HL-60 (cell line): ENCODE results near the gene SLC22A31.
"Not testable (repeated sequence)": the region's sequence is repeated elsewhere in the genome, so short reads cannot be mapped to it uniquely, and the experiment has no call there.

ENCODE experiments used
- DNase-seq, 2 experiments: peaks; one replicate each; pipeline ENCODE4 v3.0.0-alpha.2; 2010 to 2020; ENCODE audit warnings: low read depth in 1 of 2, low spot score in 1 of 2
- H3K27ac ChIP-seq: fragments of 250-450 bp; sonication (Bioruptor Pico); replicated peaks from 2 replicates; pipeline ENCODE4 v1.5.1; 2020; ENCODE audit warnings: mild to moderate bottlenecking, moderate library complexity
- H3K27me3 ChIP-seq: fragments of 250-450 bp; sonication (Bioruptor Pico); 2 replicates; pipeline ENCODE4 v1.5.1; 2021; ENCODE audit warnings: mild to moderate bottlenecking, moderate library complexity; ENCODE audit not compliant: insufficient read depth, poor library complexity, severe bottlenecking
- H3K4me3 ChIP-seq: replicated peaks from 2 replicates; pipeline ENCODE4 v1.5.1; 2011; ENCODE audit warnings: mild to moderate bottlenecking, control low read depth, low read length; ENCODE audit not compliant: insufficient read depth
- GABPA ChIP-seq: IDR thresholded peaks from 2 replicates; pipeline ENCODE4 v1.6.1; 2012; ENCODE audit warnings: low read depth
- POLR2AphosphoS5 ChIP-seq: IDR thresholded peaks from 2 replicates; pipeline ENCODE4 v1.6.1; 2012; ENCODE audit warnings: low read depth
- SPI1 ChIP-seq: IDR thresholded peaks from 2 replicates; pipeline ENCODE4 v1.6.1; 2012; ENCODE audit warnings: low read depth, mild to moderate bottlenecking, borderline replicate concordance
- TF ChIP-seq, protein P1 (sequence below): IDR thresholded peaks from one replicate; pipeline ENCODE4 v1.5.1; 2011; ENCODE audit warnings: low read length, control low read depth, inconsistent platforms; ENCODE audit not compliant: insufficient read depth
- TF ChIP-seq, protein P2 (sequence below): IDR thresholded peaks from 2 replicates; pipeline ENCODE4 v1.6.1; 2012; ENCODE audit warnings: low read depth; ENCODE audit not compliant: insufficient replicate concordance

Gene SLC22A31

DNA sequence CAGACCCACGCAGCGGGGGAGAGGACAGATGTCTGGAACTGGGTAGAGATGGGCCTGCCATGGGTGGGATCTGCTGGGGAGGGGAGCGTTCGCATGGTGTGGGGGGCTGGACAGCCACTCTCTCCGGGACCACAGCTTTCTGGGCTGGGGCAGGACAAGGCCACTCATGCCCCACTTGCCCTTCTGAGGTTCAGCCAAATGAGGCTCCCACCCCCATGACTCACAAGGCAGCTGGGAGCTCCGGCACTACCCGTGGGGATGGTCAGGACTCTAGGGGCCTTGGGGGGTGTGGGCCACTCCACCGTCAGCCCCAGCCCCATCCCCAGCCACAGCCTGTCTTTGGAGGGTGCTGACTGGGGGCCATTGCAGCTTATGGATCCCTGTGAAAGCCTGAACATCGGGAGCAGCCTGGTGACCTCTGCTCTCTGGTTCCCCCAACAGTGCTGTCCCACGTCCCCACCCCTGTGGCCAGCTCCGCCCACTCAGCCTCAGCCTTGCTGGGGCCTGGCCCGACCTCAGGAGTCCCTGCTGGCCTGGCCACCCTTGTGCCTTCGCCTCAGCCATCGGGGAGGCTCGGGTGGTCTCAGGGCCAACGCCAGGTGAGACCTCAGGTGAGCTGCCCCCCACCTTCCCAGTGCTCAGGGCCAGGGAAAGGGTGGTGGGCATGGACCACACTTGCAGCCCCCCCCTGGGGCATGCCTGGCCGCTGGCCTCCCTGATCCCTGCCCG is 33.5 kb downstream of the SLC22A31 start:
- H3K4me3 ChIP-seq, result no peak overlapping the region

DNA sequence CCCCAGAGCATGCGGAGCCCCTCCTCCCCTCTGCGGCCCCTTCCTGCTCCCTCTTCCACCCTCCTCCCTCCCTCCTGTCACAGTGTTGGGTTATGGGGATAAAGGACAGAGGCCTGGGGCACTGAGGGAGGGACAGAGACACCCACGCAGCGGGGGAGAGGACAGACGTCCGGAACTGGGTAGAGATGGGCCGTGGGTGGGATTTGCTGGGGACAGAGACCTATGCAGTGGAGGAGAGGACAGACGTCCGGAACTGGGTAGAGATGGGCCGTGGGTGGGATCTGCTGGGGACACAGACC is 34.7 kb downstream of the SLC22A31 start:
- not testable (repeated sequence) for H3K27me3 ChIP-seq, H3K27ac ChIP-seq, H3K4me3 ChIP-seq, DNase-seq

More for the DNA sequence above, 33.5 kb downstream of the SLC22A31 start:
- no peak for DNase-seq
- TF ChIP-seq GABPA (no peak), POLR2AphosphoS5 (no peak), SPI1 (no peak)
- TF ChIP-seq, protein P1, sequence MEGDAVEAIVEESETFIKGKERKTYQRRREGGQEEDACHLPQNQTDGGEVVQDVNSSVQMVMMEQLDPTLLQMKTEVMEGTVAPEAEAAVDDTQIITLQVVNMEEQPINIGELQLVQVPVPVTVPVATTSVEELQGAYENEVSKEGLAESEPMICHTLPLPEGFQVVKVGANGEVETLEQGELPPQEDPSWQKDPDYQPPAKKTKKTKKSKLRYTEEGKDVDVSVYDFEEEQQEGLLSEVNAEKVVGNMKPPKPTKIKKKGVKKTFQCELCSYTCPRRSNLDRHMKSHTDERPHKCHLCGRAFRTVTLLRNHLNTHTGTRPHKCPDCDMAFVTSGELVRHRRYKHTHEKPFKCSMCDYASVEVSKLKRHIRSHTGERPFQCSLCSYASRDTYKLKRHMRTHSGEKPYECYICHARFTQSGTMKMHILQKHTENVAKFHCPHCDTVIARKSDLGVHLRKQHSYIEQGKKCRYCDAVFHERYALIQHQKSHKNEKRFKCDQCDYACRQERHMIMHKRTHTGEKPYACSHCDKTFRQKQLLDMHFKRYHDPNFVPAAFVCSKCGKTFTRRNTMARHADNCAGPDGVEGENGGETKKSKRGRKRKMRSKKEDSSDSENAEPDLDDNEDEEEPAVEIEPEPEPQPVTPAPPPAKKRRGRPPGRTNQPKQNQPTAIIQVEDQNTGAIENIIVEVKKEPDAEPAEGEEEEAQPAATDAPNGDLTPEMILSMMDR, result no peak
- TF ChIP-seq, protein P2, sequence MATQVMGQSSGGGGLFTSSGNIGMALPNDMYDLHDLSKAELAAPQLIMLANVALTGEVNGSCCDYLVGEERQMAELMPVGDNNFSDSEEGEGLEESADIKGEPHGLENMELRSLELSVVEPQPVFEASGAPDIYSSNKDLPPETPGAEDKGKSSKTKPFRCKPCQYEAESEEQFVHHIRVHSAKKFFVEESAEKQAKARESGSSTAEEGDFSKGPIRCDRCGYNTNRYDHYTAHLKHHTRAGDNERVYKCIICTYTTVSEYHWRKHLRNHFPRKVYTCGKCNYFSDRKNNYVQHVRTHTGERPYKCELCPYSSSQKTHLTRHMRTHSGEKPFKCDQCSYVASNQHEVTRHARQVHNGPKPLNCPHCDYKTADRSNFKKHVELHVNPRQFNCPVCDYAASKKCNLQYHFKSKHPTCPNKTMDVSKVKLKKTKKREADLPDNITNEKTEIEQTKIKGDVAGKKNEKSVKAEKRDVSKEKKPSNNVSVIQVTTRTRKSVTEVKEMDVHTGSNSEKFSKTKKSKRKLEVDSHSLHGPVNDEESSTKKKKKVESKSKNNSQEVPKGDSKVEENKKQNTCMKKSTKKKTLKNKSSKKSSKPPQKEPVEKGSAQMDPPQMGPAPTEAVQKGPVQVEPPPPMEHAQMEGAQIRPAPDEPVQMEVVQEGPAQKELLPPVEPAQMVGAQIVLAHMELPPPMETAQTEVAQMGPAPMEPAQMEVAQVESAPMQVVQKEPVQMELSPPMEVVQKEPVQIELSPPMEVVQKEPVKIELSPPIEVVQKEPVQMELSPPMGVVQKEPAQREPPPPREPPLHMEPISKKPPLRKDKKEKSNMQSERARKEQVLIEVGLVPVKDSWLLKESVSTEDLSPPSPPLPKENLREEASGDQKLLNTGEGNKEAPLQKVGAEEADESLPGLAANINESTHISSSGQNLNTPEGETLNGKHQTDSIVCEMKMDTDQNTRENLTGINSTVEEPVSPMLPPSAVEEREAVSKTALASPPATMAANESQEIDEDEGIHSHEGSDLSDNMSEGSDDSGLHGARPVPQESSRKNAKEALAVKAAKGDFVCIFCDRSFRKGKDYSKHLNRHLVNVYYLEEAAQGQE, result no peak
- Histone ChIP-seq H3K27me3 (no peaks in the 10 kb centered on the region), H3K27ac (no peak overlapping the region)

DNA sequence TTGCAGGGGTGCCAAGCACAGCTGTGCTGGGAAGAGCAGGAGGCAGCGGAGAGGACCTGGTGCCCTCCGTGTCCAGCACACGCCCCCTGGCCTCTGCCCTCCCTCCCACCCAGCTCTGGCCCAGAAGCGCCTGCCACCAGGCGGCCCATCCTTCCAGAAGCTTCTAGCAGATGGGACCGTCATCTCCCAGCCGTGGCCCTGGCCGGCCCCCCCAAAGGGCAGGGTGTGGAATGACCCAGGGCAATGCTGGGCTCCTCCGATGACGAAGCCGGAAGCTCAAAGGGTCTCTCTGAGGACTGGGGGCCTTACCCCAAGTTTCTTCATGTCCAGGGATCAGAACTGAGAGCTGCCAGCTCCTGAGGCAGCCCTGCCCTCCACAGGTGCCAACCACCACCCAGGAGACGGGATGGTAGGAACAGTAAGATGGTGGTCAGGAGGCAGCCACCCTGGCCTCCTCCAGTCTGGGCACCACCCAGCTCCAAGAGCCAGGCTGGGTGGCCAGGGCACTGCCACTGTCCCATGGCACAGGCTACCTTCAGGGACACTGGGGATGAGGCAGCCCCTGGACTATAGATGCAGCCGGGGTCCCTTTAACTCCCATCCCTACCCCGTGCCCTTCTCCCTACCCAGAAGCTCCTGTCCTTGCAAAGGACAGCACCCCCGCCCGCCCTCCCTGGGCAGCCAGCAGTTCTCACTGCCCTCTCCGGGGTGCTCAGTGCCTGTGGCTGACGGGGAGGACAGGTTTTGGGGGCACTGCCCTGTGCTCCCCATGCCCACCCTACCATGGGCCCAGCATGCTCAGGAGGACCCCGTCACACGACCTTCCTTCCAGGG is 35.3 kb downstream of the SLC22A31 start:
- H3K4me3 ChIP-seq, result no peak overlapping the region
- no peak overlapping the region for H3K27ac ChIP-seq
- no peak for TF ChIP-seq GABPA
- no peak for TF ChIP-seq POLR2AphosphoS5
- TF ChIP-seq, protein P2, result no peak
- no peak for TF ChIP-seq SPI1
- TF ChIP-seq, protein P1, result no peak
- H3K27me3 ChIP-seq, result no peaks in the 10 kb centered on the region
- DNase-seq, result no peak

DNA sequence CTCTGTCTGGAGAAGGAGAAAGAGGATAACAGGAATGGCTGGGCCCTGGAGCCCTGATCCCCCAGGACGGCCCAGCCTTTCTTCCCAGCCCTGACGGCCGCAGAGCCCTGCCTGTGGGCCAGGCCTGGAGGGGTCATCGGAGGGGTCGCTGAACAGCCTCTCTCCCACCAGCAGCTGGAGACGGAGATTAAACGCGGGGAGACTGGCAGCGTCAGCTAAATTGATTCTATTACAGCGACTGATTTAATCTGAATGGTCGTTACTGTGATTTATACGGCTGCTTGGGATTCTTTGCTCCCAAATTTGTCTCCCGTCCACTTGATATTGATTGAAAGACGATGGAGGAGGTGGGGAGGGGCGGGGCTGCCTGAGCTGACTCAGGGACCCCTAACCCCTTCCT is 35.9 kb downstream of the SLC22A31 start:
- DNase-seq, result no peak
- no peak for TF ChIP-seq POLR2AphosphoS5
- Histone ChIP-seq H3K27ac (no peak overlapping the region), H3K4me3 (no peak overlapping the region), H3K27me3 (no peaks in the 10 kb centered on the region)

DNA sequence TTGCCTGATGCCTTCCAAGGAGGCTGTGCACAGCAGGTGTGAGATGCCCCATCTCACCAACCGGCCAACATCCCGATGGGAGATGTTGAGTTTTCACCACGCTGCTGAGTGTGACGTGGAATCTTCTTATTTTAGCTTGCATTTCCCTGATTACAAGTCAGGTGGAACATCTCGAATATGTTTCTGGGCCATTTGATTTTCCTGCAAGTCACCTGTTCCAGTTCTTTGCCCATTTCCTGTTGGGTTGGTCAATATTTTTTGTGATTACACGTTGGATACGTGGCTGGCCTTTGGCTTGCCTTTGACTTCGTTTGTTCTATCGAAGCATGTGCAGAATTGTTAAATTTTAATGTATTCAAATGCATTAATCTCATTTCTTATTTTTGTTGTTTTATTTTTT is 37.0 kb downstream of the SLC22A31 start:
- H3K4me3 ChIP-seq, result no peak overlapping the region
- no peak for DNase-seq
- TF ChIP-seq SPI1 (no peak), POLR2AphosphoS5 (no peak), GABPA (no peak)
- TF ChIP-seq, protein P1, result no peak
- TF ChIP-seq, protein P2, result no peak
- no peaks in the 10 kb centered on the region for H3K27me3 ChIP-seq
- H3K27ac ChIP-seq, result no peak overlapping the region
